Esophagus (tissue), 2 donors: ENCODE results near the gene WDR48. TPM values are rescaled to one million over a fixed set of nuclear protein-coding genes. Genes with fewer than 3 reads are reported as not detected.

Experiments used
- H3K27ac ChIP-seq, 2 donors: one replicate each; pipeline ENCODE4 v1.5.1; 2013; ENCODE audit warnings: low read depth in 2 of 2, mild to moderate bottlenecking in 2 of 2, inconsistent platforms in 1 of 2, low read length in 1 of 2, moderate library complexity in 1 of 2
- H3K27me3 ChIP-seq, 2 donors: one replicate each; pipeline ENCODE4 v1.6.1; 2013; ENCODE audit warnings: low read length in 2 of 2, control low read depth in 1 of 2, mild to moderate bottlenecking in 1 of 2; ENCODE audit not compliant: insufficient read depth in 2 of 2, control insufficient read depth in 1 of 2
- H3K36me3 ChIP-seq, 2 donors: one replicate each; pipeline ENCODE4 v1.6.1; 2013; ENCODE audit warnings: low read length in 1 of 2; ENCODE audit not compliant: control insufficient read depth in 2 of 2, insufficient read depth in 2 of 2
- H3K4me1 ChIP-seq, 2 donors: one replicate each; pipeline ENCODE4 v1.6.1; 2013; ENCODE audit warnings: low read length in 1 of 2; ENCODE audit not compliant: control insufficient read depth in 2 of 2, insufficient read depth in 2 of 2
- H3K4me3 ChIP-seq, 2 donors: one replicate each; pipeline ENCODE4 v1.5.1; 2013; ENCODE audit warnings: low read length in 2 of 2, mild to moderate bottlenecking in 2 of 2, low read depth in 1 of 2, moderate library complexity in 1 of 2
- H3K9me3 ChIP-seq, 2 donors: one replicate each; pipeline ENCODE4 v1.6.1; 2013; ENCODE audit warnings: mild to moderate bottlenecking in 2 of 2, low read depth in 1 of 2, low read length in 1 of 2, moderate library complexity in 1 of 2; ENCODE audit not compliant: control insufficient read depth in 2 of 2, insufficient read depth in 1 of 2
- WGBS, 2 donors: extraction: QIAGEN DNeasy Blood & Tissue Kit; methylation state at CpG; one replicate each; pipeline ENCODE4 v1.1.7; 2013; 5-methylcytosine and 5-hydroxymethylcytosine counted together
- polyA plus RNA-seq, 2 donors: library from polyadenylated mRNA; stranded (reverse); fragments of 200-250 nt; gene quantifications; one replicate each; pipeline ENCODE4 v1.2.3, GENCODE V29; 2013
- donor health status: healthy with polysubstance abuse.
- donor health status: Bipolar disorder and iron deficiency.

The WDR48 gene
- polyA plus RNA-seq, 2 donors = 7.3 to 10.4 TPM

DNA sequence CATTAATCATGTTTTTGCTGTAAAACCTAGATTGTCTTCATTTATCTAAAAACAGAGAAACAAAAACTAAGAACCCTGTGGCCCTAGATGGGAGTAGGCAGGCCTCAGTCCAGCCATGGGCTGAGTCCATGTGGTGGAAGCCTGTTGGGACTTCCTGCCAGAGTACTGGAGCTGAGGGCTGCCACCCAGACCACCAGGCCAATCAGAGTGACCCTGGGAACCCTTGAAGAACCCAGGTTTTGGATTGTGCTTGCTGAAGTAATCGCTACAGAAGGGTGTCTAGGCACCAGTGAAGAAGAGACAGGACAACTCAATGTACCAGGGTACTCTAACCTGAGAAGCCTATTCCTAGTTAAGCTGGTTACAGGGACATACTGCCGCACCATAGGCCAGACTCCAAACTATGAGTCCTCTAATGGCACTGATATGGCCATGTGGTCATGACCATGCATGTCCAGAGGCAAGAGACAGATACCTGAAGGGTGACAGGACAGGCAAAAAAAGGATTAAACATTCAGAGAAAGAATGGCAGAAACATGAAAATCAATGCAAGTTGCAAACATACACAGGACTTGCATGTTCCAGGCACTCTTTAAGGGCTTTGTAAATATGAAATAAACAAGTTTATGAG lies 88.6 kb downstream of the WDR48 start:
- Histone ChIP-seq H3K27ac (peak overlapping the region; percentile 94 to 98), H3K4me1 (peaks cover 11 to 24% of the 10 kb centered on the region in 2 donors)

DNA sequence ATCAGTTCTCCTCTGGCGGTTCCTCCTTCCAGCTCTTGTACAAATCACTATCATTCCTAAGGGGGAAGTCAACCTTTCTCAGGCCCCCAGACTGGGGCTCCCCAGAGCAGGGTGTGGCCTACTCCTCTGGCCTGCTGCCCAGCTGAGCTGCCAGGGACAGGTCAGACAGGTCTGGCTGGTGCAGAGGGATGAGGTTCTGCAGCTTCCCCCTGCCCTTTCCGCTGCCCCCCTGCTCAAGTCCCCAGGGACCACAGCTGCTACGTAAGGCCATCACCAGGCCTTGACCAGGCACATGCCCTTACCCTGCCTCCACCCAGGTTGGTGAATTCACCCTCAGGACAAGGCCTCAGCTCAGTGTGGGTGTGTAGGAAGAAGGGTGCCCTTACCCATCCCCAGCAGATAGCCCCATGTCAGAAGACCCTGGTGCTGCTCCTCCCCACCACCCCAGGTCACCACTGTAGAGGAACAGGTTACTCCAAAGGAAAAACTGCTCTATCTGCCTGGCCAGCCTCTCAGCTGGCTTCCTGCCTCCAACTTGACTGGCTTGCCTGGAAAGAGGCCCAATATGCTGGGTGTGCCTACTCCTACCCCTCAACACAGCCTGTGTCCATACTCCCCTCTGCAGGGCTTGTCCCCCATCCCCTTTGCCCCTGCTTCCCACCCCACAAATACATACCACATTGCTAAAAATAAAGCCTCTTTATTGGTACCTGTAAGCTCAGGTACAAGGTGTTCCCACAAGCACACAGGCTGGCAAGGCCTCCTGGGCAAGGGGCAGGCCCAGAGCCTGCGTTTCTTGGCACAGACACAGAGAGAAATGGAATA lies 89.6 kb downstream of the WDR48 start:
- Histone ChIP-seq H3K9me3 (no peaks in the 10 kb centered on the region), H3K27ac (peak overlapping the region; percentile 94 to 98), H3K4me1 (peaks cover 12 to 29% of the 10 kb centered on the region in 2 donors), H3K4me3 (peak overlapping the region in 1 of 2 donors; percentile 16), H3K27me3 (no peaks in the 10 kb centered on the region), H3K36me3 (peaks cover 11 to 44% of the 10 kb centered on the region in 2 donors)
- WGBS, 2 donors = 29 to 31% methylated on average over 4 of the region's 4 CpGs

More for the DNA sequence above, 88.6 kb downstream of the WDR48 start:
- Histone ChIP-seq H3K4me3 (no peak overlapping the region), H3K36me3 (peaks cover 11 to 40% of the 10 kb centered on the region in 2 donors), H3K9me3 (no peaks in the 10 kb centered on the region), H3K27me3 (no peaks in the 10 kb centered on the region)
- WGBS, 2 donors = 78 to 88% methylated on average over 2 of the region's 2 CpGs

DNA sequence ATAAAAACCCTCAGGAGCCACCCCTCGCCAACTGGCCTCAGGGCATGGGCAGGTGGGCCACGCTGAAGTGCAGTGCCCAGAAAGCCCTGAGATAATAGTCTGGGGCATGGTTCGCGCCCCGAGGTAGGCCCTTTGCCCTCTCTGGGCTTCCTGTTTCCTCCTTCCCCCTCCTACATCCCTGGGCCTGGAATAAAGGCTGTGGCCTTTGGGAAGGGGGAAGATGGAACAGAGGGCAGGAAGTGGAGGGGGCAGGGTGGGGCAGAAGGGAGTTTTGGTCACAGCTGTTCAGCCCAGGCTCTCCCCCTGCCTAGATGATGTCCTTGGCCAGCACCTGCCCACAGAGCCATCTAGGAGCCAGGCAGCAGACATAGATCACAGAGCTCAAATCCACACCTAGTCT lies 90.3 kb downstream of the WDR48 start:
- Histone ChIP-seq H3K27me3 (no peaks in the 10 kb centered on the region), H3K27ac (peak overlapping the region; percentile 94 to 98), H3K4me1 (peaks cover 16 to 36% of the 10 kb centered on the region in 2 donors), H3K9me3 (no peaks in the 10 kb centered on the region), H3K4me3 (no peak overlapping the region), H3K36me3 (peaks cover 11 to 45% of the 10 kb centered on the region in 2 donors)
- WGBS, 2 donors = 16 to 36% methylated on average over 5 of the region's 5 CpGs

DNA sequence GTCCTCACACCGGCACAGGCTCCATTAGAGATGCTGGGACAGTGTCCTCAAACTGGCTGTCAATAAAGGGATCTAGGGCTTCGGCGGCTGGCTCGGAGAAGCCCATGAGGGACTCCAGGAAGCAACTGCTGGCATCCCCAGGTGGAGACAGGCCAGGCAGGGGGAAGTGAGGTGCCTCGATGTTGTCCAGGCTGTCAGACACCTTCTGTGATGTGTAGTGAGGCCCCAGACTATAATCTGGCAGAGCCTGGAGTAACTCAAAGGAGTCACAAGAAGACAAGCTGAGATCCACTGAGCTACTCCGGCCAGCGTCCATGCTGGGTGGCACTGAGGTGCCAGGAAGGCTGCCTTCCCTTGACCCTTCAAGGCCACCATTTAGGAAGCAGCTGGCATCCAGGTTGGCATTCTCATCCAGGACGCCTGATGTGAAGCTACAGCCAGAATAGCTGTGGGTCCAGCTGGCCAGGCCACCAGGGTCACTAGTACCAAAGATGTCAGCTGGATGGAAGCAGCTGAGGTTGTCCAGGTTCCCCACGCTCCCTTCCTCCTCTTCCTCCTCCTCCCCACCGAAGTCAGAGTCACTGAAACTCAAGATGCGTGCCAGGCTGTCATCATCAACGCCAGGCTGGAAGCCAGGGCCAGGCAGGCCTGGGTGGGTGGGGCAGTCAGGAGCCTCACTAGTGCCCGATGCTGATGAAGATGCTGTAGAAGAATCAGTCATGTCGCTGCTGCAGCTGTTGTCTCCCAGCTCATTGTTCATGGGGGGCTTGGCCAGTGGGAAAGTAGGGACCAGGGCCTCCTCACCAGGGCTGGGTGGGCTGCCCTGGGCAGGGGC lies 91.5 kb downstream of the WDR48 start:
- peak overlapping the region in 1 of 2 donors; percentile 22 for H3K27ac ChIP-seq
- no peak overlapping the region for H3K4me3 ChIP-seq
- 65% methylated on average over 13 to 14 of the region's 14 CpGs for WGBS, 2 donors
- H3K36me3 ChIP-seq = peaks cover 11 to 36% of the 10 kb centered on the region in 2 donors
- H3K9me3 ChIP-seq = no peaks in the 10 kb centered on the region
- peaks cover 26 to 47% of the 10 kb centered on the region in 2 donors for H3K4me1 ChIP-seq
- H3K27me3 ChIP-seq = no peaks in the 10 kb centered on the region

DNA sequence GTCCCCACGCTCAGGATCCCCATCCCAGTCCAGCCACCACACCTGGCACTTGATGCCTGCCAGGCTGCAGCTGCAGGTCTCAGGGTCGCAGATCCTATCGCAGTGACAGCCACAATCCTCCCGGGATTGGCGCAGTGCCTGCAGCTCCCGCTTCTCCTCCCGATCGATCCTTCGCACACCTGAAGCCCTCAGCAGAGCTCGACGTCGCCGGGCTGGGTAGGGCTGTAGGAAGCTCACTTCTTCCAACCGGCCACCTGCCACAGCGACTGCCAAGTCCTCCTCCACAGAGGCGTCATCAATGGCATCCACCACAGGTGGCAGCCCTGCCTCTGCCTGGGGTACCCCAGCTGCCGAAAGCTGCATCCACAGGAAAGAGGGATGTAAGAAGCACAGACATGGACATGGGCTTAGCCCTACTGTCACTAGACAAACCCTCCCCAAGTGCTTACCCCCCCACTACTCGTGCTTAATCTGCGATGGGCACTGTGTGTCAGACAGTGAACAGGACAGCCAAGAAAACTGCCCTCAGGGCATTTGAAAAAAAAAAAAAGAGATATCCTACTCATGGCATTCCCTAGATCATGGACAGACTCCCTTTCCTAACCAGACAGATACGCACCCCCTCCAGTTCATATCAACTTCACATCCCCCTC lies 92.4 kb downstream of the WDR48 start:
- WGBS, 2 donors = 73 to 87% methylated on average over 20 of the region's 20 CpGs
- peaks cover 11 to 36% of the 10 kb centered on the region in 2 donors for H3K36me3 ChIP-seq
- H3K9me3 ChIP-seq = no peaks in the 10 kb centered on the region
- H3K27ac ChIP-seq = no peak overlapping the region
- H3K27me3 ChIP-seq = no peaks in the 10 kb centered on the region
- peaks cover 29 to 52% of the 10 kb centered on the region in 2 donors for H3K4me1 ChIP-seq
- no peak overlapping the region for H3K4me3 ChIP-seq

DNA sequence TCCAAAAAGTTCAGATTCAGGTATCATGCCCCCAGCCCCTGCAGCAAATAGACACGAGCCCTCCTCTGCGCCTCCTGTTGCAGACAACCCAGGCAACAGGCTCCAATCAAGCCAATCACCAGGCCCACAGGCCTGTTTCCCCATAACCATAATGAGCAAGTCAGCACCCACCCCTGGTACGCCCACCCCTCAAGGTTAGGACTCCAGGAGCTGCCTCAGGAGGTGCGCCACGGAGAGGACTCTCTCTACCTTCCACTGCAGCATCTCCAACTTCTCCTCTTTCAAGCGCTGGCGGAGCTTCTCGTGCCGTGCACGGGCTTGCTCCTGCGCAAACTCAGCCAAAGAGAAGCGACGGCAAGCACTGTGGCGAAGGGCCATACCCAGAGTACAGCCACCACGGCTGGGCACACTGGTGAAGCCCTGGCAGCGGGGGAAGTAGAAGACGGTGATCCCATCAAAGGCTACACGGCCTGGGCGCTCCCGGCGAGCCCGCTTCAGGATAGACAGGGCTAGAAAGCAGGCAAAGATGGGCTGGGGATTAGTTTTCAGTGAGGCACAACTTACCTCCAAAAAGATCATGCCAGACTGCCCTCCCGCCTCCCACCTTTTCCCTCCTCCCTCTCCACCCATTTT lies 93.0 kb downstream of the WDR48 start:
- no peak overlapping the region for H3K4me3 ChIP-seq
- no peak overlapping the region for H3K27ac ChIP-seq
- peaks cover 29 to 58% of the 10 kb centered on the region in 2 donors for H3K4me1 ChIP-seq
- no peaks in the 10 kb centered on the region for H3K9me3 ChIP-seq
- 91 to 94% methylated on average over 23 of the region's 23 CpGs for WGBS, 2 donors
- peaks cover 11 to 36% of the 10 kb centered on the region in 2 donors for H3K36me3 ChIP-seq
- H3K27me3 ChIP-seq = no peaks in the 10 kb centered on the region

DNA sequence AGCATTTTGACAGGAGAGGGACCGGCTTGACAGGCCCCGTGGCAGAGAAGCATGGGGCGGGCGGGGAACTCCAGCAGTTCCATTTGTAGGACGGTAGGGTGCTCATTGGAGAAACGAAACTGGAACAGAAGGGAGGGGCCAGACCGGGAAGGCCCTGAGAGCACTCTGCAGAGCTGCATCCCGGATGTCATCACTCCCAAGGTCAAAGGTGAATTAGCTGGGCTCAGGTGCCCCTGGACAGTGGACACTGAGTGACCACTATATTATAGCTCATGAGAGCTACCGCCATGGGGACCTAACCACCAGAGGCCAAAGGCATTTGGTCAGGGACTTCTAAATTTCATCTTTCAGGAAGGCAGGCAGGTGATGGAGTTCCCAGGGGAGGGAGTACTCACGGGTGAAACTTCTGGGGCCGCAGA lies 94.3 kb downstream of the WDR48 start:
- 42 to 49% methylated on average over 11 of the region's 11 CpGs for WGBS, 2 donors
- Histone ChIP-seq H3K27me3 (no peaks in the 10 kb centered on the region), H3K36me3 (peaks cover 11 to 36% of the 10 kb centered on the region in 2 donors), H3K4me3 (no peak overlapping the region), H3K27ac (peak overlapping the region; percentile 67 to 94), H3K9me3 (no peaks in the 10 kb centered on the region), H3K4me1 (peaks cover 33 to 66% of the 10 kb centered on the region in 2 donors)
